Measurements from ENCODE around the gene DUSP28. TPM values are rescaled to one million over a fixed set of nuclear protein-coding genes. Genes with fewer than 3 reads are reported as not detected.

The DUSP28 gene
- total RNA-seq, 1 donor: 4.7 TPM

DNA sequence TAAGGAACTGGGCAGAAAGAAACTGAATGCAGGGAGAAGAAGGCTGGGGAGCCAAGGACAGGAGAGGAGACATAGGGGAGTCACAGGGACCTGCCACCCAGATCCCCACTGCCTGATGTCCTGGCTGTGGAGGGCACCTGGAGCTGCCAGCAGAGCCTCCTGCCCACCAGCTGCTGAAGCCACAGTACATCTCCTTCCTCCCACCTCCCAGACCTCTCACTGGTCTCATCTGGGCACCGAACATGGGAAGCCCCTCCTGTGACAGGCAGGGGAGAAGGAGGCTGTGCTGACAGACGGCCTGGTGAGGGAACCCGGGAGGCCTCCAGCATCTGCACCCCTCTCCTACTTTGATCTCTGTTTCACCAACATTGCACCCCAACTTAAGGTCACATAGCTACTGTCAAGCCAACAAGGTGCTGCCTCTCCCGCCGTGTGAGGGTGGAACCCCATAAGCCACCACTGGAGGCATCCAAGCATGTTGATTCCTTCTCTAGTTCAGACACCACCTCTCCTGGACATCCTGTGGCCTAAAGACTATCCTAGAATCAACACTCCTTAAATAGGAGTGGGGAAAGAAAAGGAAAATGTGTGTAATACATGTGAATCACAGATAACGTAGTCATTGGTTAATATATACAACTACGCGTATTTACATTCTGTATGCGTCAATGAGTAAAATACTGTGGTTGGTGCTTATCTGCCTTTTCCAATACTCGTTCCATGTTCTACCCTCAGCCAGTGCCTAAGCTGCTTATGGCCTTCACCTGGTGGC is 4.6 kb downstream of the DUSP28 start:
- H3K4me2 ChIP-seq (ENCODE audit: insufficient read depth, low read length): no peak overlapping the region
- peak; percentile 39 for DNase-seq (ENCODE audit: insufficient read length, low spot score, missing footprints)

DNA sequence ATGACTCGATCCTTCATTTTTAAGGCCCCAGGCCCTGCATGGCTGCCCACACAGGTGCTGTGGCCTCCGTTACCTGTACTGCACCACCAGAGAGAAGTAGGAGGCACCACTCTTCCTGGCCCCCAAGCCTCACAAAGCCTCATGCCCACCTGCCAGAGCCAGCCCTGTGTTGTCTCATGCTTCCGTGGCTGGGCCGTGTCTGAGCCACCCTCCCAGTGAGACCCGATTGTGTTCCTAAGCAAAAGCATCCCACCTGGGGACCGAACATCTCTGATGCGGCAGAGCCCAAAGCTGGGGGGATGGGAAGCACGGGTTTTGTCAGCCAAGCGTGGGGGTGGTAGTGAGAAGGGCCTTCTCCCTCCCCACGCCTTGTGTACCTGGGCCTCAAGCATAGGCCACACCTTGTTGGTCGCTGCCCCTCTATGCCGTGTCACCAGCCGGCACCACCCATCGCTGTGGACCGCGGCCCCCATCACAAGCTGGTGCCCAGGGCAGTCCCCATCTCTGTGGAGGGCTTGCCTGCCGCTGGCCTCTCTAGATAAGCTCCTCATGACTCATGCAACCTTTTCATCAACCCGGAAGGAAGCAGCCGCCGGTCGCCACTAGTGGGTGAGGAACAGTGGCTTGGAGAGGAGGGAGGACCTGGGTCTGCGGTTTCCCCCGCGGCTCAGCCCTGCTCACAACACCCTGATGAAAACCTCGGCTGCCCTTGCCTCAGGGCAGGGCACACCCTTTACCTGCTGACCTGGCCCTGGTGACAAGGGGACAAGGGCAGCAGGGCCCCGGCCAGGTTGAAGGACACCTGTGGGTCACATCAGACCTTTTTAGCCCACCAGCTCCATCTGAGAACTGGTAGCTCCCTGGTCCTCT is 5.4 kb downstream of the DUSP28 start:
- H4K20me1 ChIP-seq (ENCODE audit: insufficient read depth, low read length): no peaks in the 10 kb centered on the region
- H3K4me2 ChIP-seq (ENCODE audit: insufficient read depth, low read length): peak overlapping the region; percentile 88
- peak overlapping the region; percentile 77 for H3K27ac ChIP-seq (ENCODE audit: low read depth, low read length)
- peaks cover 3% of the 10 kb centered on the region for H3K36me3 ChIP-seq (ENCODE audit: insufficient read depth, low read length)
- peak; percentile 93 for DNase-seq (ENCODE audit: insufficient read length, low spot score, missing footprints)
- no peaks in the 10 kb centered on the region for H3K9me3 ChIP-seq (ENCODE audit: low read depth, low read length)
- peak overlapping the region; percentile 60 for H3K4me3 ChIP-seq (ENCODE audit: insufficient read depth, low read length)
- TF ChIP-seq, protein P1, sequence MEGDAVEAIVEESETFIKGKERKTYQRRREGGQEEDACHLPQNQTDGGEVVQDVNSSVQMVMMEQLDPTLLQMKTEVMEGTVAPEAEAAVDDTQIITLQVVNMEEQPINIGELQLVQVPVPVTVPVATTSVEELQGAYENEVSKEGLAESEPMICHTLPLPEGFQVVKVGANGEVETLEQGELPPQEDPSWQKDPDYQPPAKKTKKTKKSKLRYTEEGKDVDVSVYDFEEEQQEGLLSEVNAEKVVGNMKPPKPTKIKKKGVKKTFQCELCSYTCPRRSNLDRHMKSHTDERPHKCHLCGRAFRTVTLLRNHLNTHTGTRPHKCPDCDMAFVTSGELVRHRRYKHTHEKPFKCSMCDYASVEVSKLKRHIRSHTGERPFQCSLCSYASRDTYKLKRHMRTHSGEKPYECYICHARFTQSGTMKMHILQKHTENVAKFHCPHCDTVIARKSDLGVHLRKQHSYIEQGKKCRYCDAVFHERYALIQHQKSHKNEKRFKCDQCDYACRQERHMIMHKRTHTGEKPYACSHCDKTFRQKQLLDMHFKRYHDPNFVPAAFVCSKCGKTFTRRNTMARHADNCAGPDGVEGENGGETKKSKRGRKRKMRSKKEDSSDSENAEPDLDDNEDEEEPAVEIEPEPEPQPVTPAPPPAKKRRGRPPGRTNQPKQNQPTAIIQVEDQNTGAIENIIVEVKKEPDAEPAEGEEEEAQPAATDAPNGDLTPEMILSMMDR (IDR thresholded peaks at IDR 0.05; ENCODE audit: extremely low read depth, low read depth, low read length): no peak
- peak overlapping the region; percentile 91 for H2AFZ ChIP-seq (ENCODE audit: low read length)
- H3K4me1 ChIP-seq (ENCODE audit: insufficient read depth, low read length): peaks cover 34% of the 10 kb centered on the region
- H3K79me2 ChIP-seq (ENCODE audit: insufficient read depth, low read length): peaks cover 13% of the 10 kb centered on the region
- H3K27me3 ChIP-seq (ENCODE audit: insufficient read depth, low read length): no peaks in the 10 kb centered on the region

More for the DNA sequence above, 4.6 kb downstream of the DUSP28 start:
- Histone ChIP-seq H4K20me1 (ENCODE audit: insufficient read depth, low read length) (peaks cover 1% of the 10 kb centered on the region), H3K27me3 (ENCODE audit: insufficient read depth, low read length) (no peaks in the 10 kb centered on the region), H3K9me3 (ENCODE audit: low read depth, low read length) (no peaks in the 10 kb centered on the region), H3K27ac (ENCODE audit: low read depth, low read length) (no peak overlapping the region), H3K4me1 (ENCODE audit: insufficient read depth, low read length) (peaks cover 37% of the 10 kb centered on the region), H3K36me3 (ENCODE audit: insufficient read depth, low read length) (peaks cover 3% of the 10 kb centered on the region), H3K79me2 (ENCODE audit: insufficient read depth, low read length) (peaks cover 11% of the 10 kb centered on the region), H2AFZ (ENCODE audit: low read length) (no peak overlapping the region), H3K4me3 (ENCODE audit: insufficient read depth, low read length) (no peak overlapping the region)
- TF ChIP-seq, protein P1 (IDR thresholded peaks at IDR 0.05; ENCODE audit: extremely low read depth, low read depth, low read length): peak; percentile 20

DNA sequence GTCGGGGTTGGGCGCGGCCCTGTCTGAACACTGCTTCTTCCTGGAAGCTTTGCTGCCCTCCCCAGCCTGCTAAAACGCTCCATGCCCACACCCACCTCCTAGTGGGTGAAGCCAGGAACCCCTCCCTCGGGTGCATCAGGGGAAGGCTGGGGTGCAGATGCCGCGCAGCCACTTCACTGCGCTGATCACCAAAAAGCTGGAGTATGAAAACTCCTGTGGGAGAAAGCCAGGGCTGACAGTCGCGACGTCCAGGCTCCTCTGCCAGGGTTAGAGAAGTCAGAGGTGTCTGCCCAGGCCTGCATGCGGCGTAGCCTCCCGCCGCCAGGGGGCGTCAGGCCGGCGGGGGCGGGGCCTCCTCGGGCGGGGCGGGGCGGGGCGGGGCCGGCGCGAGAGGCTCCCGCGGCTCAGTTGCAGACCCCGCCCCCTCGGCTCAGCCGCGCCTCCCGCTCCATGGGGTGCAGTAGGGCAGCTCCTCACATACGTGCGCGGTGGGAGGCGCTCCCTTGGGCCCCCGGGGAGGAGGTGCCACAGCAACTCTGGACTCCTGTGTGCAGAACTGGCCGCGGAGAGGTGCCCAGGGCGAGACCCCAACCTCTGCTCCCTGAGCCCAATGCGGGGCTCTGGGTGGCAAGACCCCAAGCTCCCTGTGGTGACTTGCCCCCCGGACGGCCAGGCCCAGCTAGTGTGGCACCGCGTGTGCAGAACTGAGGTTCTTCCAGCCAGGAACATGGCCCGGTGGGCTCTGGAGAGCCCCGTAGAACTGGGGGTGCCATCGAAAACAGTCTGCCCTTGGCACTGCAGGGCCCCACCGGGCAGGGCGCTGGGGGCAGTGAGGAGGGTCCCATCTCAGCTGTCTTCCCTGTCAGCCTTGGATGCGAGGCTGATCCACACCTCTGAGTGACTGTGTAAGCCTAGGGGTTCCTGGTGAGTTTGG is 6.3 kb downstream of the DUSP28 start:
- H3K79me2 ChIP-seq (ENCODE audit: insufficient read depth, low read length): peaks cover 13% of the 10 kb centered on the region
- H2AFZ ChIP-seq (ENCODE audit: low read length): peak overlapping the region; percentile 91
- no peaks in the 10 kb centered on the region for H4K20me1 ChIP-seq (ENCODE audit: insufficient read depth, low read length)
- H3K36me3 ChIP-seq (ENCODE audit: insufficient read depth, low read length): peaks cover 3% of the 10 kb centered on the region
- DNase-seq (ENCODE audit: insufficient read length, low spot score, missing footprints): peak; percentile 99
- peak overlapping the region; percentile 77 for H3K27ac ChIP-seq (ENCODE audit: low read depth, low read length)
- H3K27me3 ChIP-seq (ENCODE audit: insufficient read depth, low read length): no peaks in the 10 kb centered on the region
- H3K4me1 ChIP-seq (ENCODE audit: insufficient read depth, low read length): peaks cover 30% of the 10 kb centered on the region
- peak overlapping the region; percentile 96 for H3K4me2 ChIP-seq (ENCODE audit: insufficient read depth, low read length)
- TF ChIP-seq, protein P1 (IDR thresholded peaks at IDR 0.05; ENCODE audit: extremely low read depth, low read depth, low read length): peak; percentile 55
- peak overlapping the region; percentile 81 for H3K4me3 ChIP-seq (ENCODE audit: insufficient read depth, low read length)
- no peaks in the 10 kb centered on the region for H3K9me3 ChIP-seq (ENCODE audit: low read depth, low read length)
